ENCODE measurements around the gene IRF1. TPM values are rescaled to one million over a fixed set of nuclear protein-coding genes. Genes with fewer than 3 reads are reported as not detected.

IRF1 gene
- total and polyA plus RNA-seq, 2 of the 4 experiments (the other 2 are of a cell fraction), result 11.1 to 18.9 TPM

DNA sequence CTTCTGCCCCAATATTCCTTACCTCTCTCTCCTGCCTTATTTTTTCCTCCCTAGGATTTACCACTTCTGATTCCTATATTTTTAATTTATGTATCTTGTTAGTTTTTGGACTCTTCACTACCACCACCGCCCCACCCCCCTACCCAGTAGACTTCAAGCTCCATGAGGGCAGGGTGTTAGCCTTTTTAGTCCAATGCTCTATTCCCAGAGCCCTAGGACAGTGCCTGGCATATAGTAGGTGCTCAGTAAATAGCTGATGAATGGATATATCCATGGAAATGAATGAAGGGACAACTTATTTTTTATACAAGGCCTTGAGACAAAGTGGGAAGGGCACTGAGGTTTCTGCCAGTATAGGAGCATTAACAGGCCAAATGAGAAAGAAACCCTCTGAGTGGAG lies 41.5 kb downstream of the IRF1 start:
- no peaks in the 10 kb centered on the region for H4K20me1 ChIP-seq (ENCODE audit: insufficient read depth, low read length)
- no peak overlapping the region for H3K18ac ChIP-seq (ENCODE audit: low read depth, low read length)
- ATAC-seq (ENCODE audit: low read depth), result no peak
- TF ChIP-seq MAZ (IDR thresholded peaks at IDR 0.05; ENCODE audit: borderline replicate concordance, low read depth, low read length) (no peak), CEBPB (IDR thresholded peaks at IDR 0.05; ENCODE audit: low read depth, low read length) (no peak), POLR2A (IDR thresholded peaks at IDR 0.05; ENCODE audit: low read depth, low read length) (no peak), USF2 (IDR thresholded peaks at IDR 0.05; ENCODE audit: low read depth, low read length) (no peak), CHD1 (IDR thresholded peaks at IDR 0.05; ENCODE audit: low read depth, low read length) (no peak), RFX5 (IDR thresholded peaks at IDR 0.05; ENCODE audit: low read depth, low read length) (no peak), FOS (IDR thresholded peaks at IDR 0.05; ENCODE audit: low read depth, low read length) (no peak)
- H4K8ac ChIP-seq (ENCODE audit: low read depth in 2 of 2, low read length in 2 of 2), result no peak overlapping the region
- no peak overlapping the region for H3K23ac ChIP-seq (ENCODE audit: low read depth, low read length)
- POLR2A ChIA-PET (ENCODE audit: unreplicated experiment), result no interaction called here
- H3K36me3 ChIP-seq (ENCODE audit: control insufficient read depth, insufficient read depth, low read length), result peaks cover 1% of the 10 kb centered on the region; the same call in 1 of the 2 replicates
- H4K91ac ChIP-seq (ENCODE audit: insufficient read depth, low read depth, low read length), result no peak overlapping the region
- H2AFZ ChIP-seq (replicated peaks; ENCODE audit: low read length, poor library complexity), result no peak overlapping the region
- H2BK5ac ChIP-seq (ENCODE audit: low read depth, low read length, poor library complexity, severe bottlenecking), result no peak overlapping the region
- H3K27ac ChIP-seq (ENCODE audit: insufficient read depth, low read length), result no peak overlapping the region
- no peak overlapping the region for H2BK120ac ChIP-seq (ENCODE audit: low read depth, low read length)
- H4K5ac ChIP-seq (ENCODE audit: low read depth, low read length), result no peak overlapping the region
- no peaks in the 10 kb centered on the region for H3K9me3 ChIP-seq (ENCODE audit: control insufficient read depth, insufficient read depth, low read length)
- H3K4me3 ChIP-seq (ENCODE audit: insufficient read depth, low read depth, low read length), result no peak overlapping the region
- H3K4ac ChIP-seq (ENCODE audit: low read depth, low read length), result no peak overlapping the region
- no CpG with 5 or more reads among the region's 1 CpG for WGBS, 2 experiments (ENCODE audit: extremely low coverage in 2 of 2, insufficient read length in 1 of 2)
- H3K9me1 ChIP-seq (ENCODE audit: insufficient read depth, low read length), result peaks cover 12% of the 10 kb centered on the region
- in situ Hi-C loops (cut with MboI; ENCODE audit: low sequenced_read_pairs), result no loop called here
- CTCF ChIA-PET, result no interaction called here
- no peak overlapping the region for H2BK15ac ChIP-seq (ENCODE audit: low read depth, low read length)
- peaks cover 13% of the 10 kb centered on the region for H3K4me1 ChIP-seq (ENCODE audit: control insufficient read depth, insufficient read depth, low read length)
- H2AK9ac ChIP-seq (replicated peaks; ENCODE audit: low read depth, low read length, poor library complexity), result no peak overlapping the region
- H3K4me2 ChIP-seq (ENCODE audit: low read depth, low read length), result no peak overlapping the region
- intact Hi-C loops (cut with micrococcal nuclease), result no loop called here
- no TSS peak for BruUV-seq (replicated peaks)
- no peak overlapping the region for H2AK5ac ChIP-seq (ENCODE audit: low read depth, low read length)
- H3K27me3 ChIP-seq (ENCODE audit: control insufficient read depth, insufficient read depth, low read length), result no peaks in the 10 kb centered on the region
- no peak overlapping the region for H3K56ac ChIP-seq (ENCODE audit: extremely low read depth, insufficient read depth, low read length)
- DNase-seq, result no peak
- H3K14ac ChIP-seq (replicated peaks; ENCODE audit: low read depth, low read length), result no peak overlapping the region
- dilution Hi-C loops (cut with HindIII; ENCODE audit: low sequenced_read_pairs, unreplicated experiment), result no loop called here
- no peak overlapping the region for H2BK20ac ChIP-seq (ENCODE audit: low read depth, low read length)
- H3K9ac ChIP-seq (ENCODE audit: low read depth, low read length), result no peak overlapping the region
- H3K79me1 ChIP-seq (ENCODE audit: low read depth in 1 of 2, low read length in 2 of 2), result peaks cover 11 to 28% of the 10 kb centered on the region in 2 experiments; a peak in 1 of 4 replicates
